D341Med (cell line): ENCODE results near the gene NTHL1.
A peak's percentile ranks its signal among the peaks of the same experiment; 100 is the strongest.

Experiments
- DNase-seq: peaks from one replicate; pipeline ENCODE4 v3.0.0; 2012; ENCODE audit warnings: low spot score

The NTHL1 gene

DNA sequence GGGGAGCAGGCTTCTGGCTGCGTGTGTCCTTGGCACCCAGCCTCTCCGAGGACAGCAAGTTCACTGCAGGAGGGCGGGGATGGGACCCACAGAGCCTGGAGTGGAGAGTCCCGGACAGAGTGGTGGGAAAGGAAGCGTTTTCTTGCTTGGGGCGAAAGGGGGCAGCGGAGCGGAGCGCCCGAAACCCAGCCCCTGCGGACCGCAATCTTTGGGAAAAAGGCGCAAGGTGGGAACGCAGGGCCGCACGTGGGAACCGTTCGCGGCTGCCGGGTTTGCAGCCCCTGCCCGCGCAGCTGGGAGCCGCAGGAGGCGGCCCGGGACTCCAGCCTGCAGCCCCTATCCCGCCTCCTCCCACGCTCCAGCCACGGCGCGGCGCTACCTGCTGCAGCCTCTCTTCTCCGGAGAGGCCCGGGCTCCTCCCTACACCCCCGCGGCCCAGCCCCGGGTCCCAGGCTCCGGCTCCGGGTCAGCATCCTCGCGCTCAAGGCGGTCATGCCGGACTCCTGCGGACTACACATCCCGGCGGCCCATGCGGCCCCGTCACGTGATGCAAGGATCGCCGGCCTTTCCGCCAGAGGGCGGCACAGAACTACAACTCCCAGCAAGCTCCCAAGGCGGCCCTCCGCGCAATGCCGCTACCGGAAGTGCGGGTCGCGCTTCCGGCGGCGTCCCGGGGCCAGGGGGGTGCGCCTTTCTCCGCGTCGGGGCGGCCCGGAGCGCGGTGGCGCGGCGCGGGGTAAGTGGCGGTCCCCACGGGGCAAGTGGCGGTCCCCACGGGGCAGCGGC is at the start of gene NTHL1, which contains the start of gene TSC2:
Gene NTHL1, minus strand, starts transcription at position 505 of the 786 bp plus-strand sequence. Its CDS starts 11 bp downstream, at position 494.
Gene TSC2, plus strand, starts transcription at position 656 of the 786 bp plus-strand sequence. CDS start 631 bp downstream, outside the sequence.
- peak; percentile 97 for DNase-seq

DNA sequence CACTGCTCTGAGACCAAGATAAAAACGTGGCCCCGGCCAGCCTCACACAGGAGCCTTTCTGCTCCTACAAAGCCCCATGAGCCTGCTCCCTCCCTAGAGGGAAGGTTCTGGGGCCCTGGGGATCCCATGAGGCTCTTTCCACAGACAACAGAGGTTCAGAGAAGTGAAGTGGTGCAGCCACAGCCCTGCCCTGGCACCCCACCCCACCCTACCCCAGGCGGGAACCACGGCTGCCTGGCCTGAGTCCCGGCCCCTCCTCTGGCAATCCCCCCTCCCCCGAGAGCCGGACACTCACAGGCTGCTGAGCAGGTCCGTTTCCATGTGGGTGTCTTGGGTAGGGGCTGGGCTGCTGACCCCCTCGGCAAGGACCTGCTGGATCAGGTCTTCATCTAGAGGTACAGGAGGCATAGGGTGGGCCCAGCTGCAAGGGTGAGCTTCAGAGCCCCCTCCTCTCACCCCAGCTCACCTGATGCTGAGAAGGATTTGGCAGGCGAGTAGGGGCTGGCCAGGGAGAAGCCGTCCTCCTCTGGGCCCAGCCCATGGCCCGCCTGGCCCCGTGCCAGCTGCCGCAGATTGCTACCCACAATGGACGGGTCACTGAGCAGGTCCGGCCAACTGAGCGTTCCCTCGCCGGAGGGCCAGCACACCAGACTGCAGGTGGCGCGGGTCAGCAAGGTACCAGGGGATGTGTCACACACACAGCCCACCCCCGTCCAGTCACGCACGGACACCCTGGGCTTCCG is 49.4 kb upstream of the NTHL1 start:
- no peak for DNase-seq

DNA sequence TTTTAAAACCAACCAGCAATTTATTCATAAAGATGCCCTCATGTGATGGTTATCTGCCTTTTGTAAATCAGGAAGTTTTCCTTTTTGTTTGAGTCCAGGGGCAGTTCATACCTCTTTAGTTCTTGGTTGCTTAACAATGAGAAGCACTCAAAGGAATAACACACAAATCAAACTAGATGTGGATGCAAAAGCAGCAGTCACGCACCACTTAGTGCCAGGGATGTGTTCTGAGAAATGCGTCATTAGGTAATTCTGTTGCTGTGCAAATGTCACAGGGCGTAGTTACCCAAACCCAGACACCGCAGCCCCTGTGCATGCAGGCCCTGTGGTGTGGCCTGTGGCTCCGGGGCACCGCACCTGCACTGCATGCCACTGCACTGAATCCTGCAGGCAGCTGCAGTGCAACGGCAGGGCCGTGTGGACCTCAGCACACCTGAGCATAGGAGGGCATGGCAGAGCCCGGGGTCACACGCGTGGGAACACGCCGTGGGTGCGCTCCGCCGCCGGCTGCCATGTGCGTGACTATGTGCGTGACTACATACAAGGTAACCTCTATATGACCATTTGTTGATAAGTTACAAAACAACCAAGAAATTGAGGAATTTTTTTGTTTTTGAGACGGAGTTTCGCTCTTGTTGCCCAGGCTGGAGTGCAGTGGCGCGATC is 48.4 kb upstream of the NTHL1 start:
- no peak for DNase-seq

DNA sequence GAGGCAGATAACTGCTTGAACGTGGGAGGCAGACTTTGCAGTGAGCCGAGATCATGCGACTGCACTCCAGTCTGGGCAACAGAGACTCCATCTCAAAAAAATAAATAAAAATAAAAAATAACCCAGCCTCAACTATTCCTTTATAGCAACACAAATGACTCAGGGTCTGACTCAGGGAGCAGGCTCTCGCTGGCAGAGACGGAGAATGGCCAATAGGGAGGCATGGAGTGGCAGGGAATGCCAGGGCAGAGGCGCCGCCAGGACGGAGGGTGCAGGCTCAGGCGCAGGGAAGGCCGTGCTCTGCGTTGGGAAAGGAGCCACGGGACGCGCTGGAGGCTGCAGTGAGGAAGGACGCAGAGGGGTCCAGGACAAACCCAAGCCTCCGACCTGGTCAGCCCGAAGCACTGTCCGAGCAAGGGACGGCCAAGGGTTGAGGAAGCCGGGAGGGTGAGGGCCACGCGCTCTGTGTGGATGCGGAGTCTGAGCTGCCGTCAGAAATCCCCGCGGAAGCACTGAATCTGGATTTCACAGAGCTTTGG is 47.8 kb upstream of the NTHL1 start:
- DNase-seq = no peak

DNA sequence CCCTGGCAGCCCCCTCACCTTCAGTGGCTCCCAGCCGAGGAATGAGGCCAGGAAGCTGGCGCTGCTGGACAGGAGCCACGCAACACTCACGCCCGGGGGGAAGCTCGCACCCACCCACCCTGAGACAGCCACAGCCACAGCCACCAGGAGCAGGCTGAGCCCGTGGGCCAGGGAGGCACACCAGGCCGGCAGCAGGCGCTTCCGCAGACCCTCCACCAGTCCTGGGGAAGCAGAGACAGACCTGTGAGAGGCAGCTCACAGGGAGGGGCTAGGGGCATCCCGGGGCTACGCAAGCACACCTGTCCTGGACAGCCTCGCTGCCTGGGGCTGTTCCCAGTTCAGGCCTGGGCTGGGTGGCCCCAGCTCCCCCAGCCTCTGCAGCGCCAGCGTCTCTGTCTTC is 46.2 kb upstream of the NTHL1 start:
- no peak for DNase-seq

DNA sequence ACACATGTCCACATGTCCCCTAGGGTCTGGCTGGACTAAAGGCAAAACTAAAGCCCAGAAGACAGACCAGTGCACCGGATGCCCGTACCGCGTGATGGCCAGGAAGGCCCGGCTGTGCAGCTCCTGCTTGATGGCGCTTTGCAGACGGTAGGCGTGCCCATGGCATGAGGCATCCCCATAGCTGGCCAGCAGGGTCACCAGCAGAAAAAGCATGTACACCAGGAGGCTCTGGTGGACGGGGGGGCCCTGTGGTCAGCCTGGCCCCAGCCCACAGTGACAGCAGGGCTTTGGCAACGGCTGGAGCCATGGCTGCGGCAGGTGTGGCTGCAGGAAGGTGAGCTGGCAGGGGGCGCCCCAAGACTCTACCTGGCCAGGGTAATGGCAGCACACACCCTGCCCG is 45.2 kb upstream of the NTHL1 start:
- no peak for DNase-seq

DNA sequence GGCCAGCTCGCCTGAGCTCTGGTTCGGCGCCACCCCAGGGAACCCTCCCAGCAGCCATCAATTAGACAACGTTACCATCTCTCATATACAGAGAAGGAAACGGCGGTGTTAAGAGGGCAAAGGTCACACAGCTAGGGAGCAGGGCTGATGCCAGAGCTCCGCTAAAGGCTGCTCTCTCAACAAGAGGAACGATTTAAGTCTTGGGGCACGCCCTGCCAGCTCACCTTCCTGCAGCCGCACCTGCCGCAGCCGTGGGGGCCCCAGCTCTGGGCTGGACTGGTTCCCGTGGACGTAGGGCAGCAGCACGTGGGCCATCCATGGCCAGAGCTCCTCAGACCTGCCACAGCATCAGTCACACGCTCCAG is 44.6 kb upstream of the NTHL1 start:
- no peak for DNase-seq

DNA sequence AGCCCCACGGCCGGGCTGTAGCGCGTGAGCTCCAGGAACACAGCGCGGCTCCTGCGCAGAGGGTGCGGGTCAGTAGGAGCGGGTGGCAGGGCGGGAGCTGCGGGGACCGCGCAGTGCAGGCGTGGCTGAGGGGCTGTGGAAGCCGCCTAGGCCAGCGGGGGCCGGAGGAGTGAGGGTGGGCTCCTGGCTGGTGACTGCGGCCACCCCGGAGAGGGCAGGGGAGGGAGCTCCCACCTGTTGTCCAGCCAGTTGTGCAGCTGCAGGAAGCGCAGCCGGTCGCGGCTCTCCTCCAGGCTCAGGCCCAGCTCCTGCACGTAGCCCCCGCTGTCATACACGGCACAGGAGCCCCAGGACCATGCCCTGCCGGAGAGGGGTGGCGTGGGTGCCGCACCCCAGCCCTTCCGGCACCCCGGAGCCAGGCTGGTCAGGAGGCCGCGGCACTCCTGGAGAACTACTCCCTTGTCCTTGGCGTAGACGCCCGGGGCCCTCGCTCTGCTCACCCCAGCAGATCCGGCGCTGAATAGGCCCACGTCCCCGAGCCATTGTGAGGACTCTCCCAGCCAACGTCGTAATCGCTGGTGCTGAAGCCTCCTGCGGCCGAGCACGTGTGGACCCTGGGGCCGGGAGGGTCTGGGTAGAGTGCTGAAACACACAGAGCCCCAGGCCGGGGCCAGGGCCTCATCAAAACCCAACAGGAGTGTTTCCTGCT is 44.1 kb upstream of the NTHL1 start:
- no peak for DNase-seq

DNA sequence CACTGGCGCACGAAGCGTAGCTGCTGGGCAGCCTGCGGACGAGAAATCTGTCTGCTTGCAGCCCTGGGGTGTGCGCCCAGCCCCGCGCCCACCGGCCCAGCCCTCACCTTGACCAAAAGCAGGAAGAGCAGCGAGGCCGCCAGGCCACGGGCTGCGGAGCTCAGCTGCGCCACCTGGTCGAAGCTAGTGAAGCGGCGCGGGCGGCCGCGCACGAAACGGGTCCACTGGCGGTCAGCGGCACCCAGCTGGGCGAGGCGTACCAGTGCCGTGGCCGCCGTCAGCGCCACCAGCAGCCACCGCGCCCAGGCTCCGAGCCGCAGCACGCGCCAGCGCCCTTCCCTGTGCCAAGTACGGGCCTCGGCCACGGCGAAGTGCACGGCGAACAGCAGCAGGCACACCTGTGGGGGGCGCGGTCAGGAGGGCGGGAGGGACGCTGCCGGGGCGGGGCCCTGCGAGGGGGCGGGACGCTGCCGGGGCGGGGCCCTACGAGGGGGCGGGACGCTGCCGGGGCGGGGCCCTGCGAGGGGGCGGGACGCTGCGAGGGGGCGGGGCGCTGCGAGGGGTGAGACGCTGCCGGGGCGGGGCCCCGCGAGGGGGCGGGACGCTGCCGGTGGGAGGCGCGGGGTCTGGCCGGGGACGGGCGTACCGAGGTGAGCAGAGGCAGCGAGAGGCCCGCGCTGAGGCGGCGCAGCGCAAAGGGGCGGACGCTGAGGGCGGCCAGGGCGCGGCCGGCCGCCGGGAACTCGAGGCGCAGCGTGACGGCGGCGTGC is 43.3 kb upstream of the NTHL1 start:
- no peak for DNase-seq

DNA sequence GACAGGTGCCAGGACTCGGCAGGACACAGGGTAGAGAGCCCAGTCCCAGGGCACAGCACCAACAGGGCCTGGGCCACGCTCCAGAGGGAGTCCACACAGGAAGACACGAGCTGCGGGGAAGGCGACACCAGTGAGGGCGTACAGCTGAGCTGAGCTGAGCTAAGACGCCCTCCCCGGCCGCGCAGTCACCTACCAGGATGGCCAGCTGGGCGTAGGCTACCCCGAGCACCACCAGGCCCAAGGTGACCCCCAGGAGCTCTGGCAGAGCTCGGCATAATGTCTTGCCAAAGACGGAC is 42.8 kb upstream of the NTHL1 start:
- DNase-seq = no peak

DNA sequence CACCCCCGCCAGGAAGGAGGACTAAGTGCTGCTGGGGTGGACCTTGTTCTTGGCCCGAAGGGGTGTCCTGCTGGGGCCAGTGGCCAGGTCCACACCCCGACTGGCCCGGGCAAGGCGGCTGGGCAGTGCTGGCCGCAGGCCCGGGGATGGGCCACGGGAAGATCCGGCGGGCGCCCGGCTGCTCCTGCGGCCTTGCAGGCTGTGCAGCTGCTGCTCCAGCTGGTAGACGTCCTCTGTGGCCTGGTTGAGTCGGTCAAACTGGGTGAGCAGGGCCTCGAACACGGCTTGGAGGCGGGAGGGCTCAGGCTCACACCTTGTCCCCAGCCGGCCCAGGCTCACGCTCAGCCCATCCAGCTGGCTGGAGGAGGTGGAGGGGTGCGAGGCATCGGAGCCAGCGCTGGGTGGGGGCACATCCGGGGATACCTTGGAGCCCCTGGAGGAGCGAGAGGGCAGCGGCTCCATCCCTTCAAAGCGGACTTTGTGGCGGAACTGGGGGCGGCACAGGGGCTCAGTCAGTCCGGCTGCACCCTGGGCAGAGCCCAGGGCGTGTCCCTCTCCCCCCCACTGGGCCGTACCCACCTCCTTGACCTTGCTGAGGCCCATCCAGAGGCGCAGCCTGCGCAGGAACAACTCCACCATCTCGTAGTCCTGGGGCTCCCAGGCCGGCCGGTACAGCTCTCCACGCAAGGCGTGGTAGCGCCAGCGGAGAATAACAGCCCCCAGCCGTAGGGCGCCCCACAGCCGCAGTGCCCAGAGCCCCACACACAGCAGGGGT is 42.3 kb upstream of the NTHL1 start:
- DNase-seq = no peak

DNA sequence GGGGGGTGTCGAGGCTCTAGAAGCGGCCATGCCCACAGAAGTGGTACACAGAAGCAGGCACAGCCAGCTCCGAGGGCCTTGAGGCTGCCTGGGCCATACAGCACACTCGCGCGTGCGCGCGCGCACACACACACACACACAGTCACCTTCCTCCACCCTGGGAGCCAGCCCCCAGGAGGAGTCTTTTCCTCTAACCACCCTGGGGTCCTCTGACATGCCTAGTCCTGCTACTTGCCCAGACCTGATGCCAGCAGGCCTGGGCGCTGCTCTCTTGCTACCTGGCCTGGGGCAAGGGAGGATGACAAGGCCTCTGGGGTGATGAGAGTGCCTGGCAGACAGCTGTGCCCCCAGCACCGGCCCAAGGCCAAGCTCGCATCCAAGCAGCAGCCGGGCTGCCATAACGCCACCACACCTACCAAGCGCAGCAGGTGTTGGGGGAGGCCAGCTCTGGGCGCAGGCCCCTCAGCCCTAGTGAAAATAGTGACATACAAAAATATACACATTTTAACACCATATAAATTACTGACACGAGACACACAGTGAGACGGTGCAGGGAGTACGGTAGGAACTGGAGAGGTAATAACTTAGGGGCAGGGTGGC is 41.2 kb upstream of the NTHL1 start:
- DNase-seq = no peak

DNA sequence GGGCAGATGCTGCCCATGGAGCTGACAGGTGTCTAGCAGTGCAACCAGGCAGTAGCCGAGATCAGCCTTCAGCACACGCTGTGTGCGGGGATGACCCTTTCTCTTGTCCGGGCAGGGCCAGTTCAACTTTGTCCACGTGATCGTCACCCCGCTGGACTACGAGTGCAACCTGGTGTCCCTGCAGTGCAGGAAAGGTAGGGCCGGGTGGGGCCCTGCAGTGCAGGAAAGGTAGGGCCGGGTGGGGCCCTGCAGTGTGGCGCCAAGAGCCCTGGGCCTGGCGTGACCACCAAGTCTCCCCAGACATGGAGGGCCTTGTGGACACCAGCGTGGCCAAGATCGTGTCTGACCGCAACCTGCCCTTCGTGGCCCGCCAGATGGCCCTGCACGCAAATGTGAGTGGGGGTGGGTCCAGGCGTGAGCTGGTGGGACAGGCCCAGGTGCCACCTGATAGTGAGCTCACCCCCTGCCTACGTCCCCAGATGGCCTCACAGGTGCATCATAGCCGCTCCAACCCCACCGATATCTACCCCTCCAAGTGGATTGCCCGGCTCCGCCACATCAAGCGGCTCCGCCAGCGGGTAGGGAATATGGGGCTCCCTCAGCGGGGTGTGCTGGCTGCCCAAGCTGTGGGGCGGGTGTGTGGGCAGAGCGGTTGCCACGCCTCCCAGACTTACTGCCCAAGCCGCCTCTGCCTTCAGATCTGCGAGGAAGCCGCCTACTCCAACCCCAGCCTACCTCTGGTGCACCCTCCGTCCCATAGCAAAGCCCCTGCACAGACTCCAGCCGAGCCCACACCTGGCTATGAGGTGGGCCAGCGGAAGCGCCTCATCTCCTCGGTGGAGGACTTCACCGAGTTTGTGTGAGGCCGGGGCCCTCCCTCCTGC is 40.4 kb upstream of the NTHL1 start:
- no peak for DNase-seq

DNA sequence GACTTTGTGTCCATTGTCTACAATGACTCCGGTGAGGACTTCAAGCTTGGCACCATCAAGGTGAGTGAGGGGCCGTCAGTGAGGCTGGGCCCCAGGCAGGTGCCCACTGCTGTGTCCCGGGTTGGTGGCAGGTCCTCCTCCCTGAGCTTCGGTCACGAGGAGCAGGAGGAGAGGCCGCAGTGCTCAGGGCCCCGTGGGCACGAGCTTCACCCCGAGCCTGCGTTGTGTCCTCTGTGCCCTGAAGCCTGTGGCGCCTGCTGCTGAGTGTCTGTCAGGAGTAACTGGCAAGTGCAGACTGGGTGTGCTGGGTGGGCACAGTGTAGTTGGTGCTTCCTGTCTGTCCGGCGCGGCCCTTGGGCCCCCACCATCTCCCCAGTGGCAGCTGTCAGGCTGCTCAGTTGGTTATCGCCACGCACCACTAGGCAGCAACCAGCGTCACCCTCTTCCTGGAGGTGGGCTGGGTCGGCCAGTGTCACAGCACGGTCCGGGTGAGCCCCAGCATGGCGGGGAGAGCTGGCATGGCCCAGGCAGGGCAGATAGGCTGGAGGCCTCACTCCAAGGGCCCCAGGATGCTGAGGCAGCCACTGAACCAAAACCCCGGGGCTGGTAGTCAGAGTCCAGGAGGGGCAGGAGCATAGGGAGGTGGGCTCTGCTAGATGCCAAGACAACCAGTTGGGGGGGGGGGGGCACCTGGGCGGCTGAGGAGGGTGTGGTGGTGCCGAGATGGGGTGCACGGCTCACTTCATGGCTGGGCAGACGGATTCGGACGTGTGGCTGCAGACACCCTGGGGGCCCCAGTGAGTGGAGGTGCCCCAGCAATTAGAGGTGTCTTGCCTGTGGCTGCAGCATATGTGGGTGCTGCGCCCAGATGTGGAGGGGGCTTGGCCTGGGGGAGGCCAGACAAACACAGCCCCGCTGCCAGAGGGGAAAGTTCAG is 39.4 kb upstream of the NTHL1 start:
- DNase-seq = no peak

DNA sequence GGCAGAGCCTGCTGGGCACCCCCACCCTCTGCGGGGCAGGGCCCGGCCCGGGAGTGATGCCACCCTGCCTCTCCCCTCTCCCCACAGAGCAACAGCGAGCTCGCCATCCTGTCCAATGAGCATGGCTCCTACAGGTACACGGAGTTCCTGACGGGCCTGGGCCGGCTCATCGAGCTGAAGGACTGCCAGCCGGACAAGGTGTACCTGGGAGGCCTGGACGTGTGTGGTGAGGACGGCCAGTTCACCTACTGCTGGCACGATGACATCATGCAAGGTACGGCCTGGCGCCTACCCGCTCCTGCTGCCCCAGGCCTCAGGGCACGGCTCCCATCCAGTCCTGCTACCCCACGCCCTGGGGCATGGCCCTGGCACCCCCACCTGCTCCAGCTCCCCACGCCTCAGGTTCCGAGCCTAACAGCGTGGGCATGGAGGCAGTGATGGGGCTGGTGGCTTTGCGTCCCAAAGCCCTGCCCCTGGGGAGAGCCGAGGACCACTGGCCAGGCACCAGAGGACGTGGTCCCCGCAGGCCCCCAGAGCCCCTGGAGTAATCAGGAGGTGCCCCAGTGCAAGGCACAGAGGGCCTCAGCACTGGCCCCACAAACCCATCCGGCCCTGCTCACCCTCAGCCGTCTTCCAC is 38.6 kb upstream of the NTHL1 start:
- no peak for DNase-seq

DNA sequence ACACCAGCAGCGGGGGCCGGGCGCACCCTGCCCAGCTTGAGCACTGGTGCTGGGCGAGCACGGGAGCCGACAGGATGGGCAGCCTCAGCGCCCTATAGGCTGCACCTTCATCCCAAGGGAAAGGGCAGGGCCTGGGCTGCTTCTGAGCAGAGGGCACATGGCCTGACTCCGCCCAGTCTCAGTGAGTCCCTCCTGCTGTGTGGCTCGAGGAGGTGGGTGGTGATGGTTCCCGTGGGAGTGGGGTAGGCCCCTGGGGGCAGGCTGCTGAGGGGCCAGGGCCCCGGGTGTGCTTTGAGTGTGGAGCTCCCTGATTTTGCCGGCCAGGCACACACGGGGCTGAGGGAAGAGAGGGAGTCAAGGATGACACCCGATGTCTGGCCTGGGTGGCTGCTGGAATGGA is 38.0 kb upstream of the NTHL1 start:
- peak; percentile 83 for DNase-seq

DNA sequence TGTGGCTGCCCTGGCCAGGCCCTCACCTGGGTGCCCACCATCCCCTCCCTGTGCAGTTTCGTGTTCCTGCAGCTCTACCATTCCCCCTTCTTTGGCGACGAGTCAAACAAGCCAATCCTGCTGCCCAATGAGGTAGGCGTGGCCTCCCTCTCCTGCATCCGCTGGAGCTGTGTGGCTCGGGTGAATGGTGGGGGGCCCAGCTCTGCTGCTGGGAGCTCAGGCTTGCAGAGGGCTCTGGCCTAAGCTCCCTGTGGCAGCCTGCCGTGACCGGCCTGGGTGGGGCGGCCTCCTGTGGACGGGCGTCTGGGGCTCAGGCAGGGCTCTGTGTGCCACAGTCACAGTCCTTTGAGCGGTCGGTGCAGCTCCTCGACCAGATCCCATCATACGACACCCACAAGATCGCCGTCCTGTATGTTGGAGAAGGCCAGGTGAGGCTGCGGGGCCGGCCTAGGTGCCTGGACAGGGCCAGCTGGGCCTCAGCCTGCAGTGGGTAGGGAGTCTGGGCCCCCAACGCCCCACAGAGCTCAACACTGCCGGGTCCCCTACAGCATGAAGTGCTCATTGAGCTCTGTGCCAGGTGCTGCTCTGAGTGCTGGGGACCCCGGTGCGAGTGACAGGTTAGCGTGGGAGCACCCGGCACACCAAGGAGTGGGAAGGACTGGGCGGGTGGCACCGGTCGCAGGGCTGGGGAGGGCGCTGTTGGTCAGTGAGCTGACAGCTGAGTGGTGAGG is 37.4 kb upstream of the NTHL1 start:
- DNase-seq = no peak
